ENCODE measurements around the gene MTCL1. TPM values are rescaled to one million over a fixed set of nuclear protein-coding genes. Genes with fewer than 3 reads are reported as not detected.

Gene MTCL1
- total RNA-seq, 4 donors from 2014 or later = 12.3 to 35.9 (median 26.1) TPM

- WGBS, 2 donors (ENCODE audit: low coverage in 1 of 2) = 51 to 56% methylated on average over 2 to 8 of the region's 8 CpGs
- no peak overlapping the region for H3K4me3 ChIP-seq
These were observed 8.3 kb downstream of the MTCL1 start for GRCh38 chr18:8713691-8714090.

GRCh38 chr18:8715599-8715998 is 10.2 kb downstream of the MTCL1 start:
- intact Hi-C loops (cut with DNase I; ENCODE audit: low total_unique reads) = no loop called here
- 70 to 78% methylated on average over 2 to 4 of the region's 4 CpGs for WGBS, 2 donors (ENCODE audit: low coverage in 1 of 2)
- peak overlapping the region in 1 of 4 donors; percentile 9 for H3K27ac ChIP-seq
- no peak for TF ChIP-seq EP300 (IDR thresholded peaks at IDR 0.05; ENCODE audit: low read depth)
- no peak for TF ChIP-seq CTCF (IDR thresholded peaks at IDR 0.05)
- no peak for TF ChIP-seq POLR2AphosphoS5 (IDR thresholded peaks at IDR 0.05)
- TF ChIP-seq POLR2A (IDR thresholded peaks at IDR 0.05) = no peak
- no peaks in the 10 kb centered on the region for H3K9me3 ChIP-seq
- peaks cover 4 to 15% (median 8%) of the 10 kb centered on the region in 4 donors for H3K4me1 ChIP-seq
- peaks cover 67% of the 10 kb centered on the region for H3K27me3 ChIP-seq
- H3K4me3 ChIP-seq = no peak overlapping the region
- in situ Hi-C loops (cut with MboI; ENCODE audit: low pct_ligation_motif_present in 1 of 4, low pct_unique_long_range_greater_than_20kb in 1 of 4, low sequenced_read_pairs in 3 of 4) = no loop called here
- no peak for DNase-seq
- H3K36me3 ChIP-seq = no peaks in the 10 kb centered on the region

More at GRCh38 chr18:8713691-8714090, 8.3 kb downstream of the MTCL1 start:
- peaks cover 0 to 10% (median 4%) of the 10 kb centered on the region in 4 donors for H3K4me1 ChIP-seq
- peaks cover 77% of the 10 kb centered on the region for H3K27me3 ChIP-seq
- no peaks in the 10 kb centered on the region for H3K36me3 ChIP-seq
- DNase-seq = no peak
- intact Hi-C loops (cut with DNase I; ENCODE audit: low total_unique reads) (no loop called here), in situ Hi-C loops (cut with MboI; ENCODE audit: low pct_ligation_motif_present in 1 of 4, low pct_unique_long_range_greater_than_20kb in 1 of 4, low sequenced_read_pairs in 3 of 4) (no loop called here)
- no peaks in the 10 kb centered on the region for H3K9me3 ChIP-seq
- H3K27ac ChIP-seq = peak overlapping the region; percentile 7 to 68 (median 37)
- no peak for TF ChIP-seq EP300 (IDR thresholded peaks at IDR 0.05; ENCODE audit: low read depth)
- TF ChIP-seq POLR2A (IDR thresholded peaks at IDR 0.05) = no peak
- TF ChIP-seq POLR2AphosphoS5 (IDR thresholded peaks at IDR 0.05) = no peak
- TF ChIP-seq CTCF (IDR thresholded peaks at IDR 0.05) = no peak

GRCh38 chr18:8717011-8717770 is 11.8 kb downstream of the MTCL1 start:
- H3K4me3 ChIP-seq = no peak overlapping the region
- peak overlapping the region in 3 of 4 donors; percentile 3 to 31 (median 26) for H3K27ac ChIP-seq
- H3K4me1 ChIP-seq = peaks cover 4 to 15% (median 8%) of the 10 kb centered on the region in 4 donors
- no peak for DNase-seq
- in situ Hi-C loops (cut with MboI; ENCODE audit: low pct_ligation_motif_present in 1 of 4, low pct_unique_long_range_greater_than_20kb in 1 of 4, low sequenced_read_pairs in 3 of 4) (no loop called here), intact Hi-C loops (cut with DNase I; ENCODE audit: low total_unique reads) (no loop called here)
- no peak for TF ChIP-seq POLR2A (IDR thresholded peaks at IDR 0.05)
- no peaks in the 10 kb centered on the region for H3K9me3 ChIP-seq
- H3K36me3 ChIP-seq = no peaks in the 10 kb centered on the region
- H3K27me3 ChIP-seq = peaks cover 69% of the 10 kb centered on the region
- WGBS, 2 donors (ENCODE audit: low coverage in 1 of 2) = 65 to 72% methylated on average over 4 to 13 of the region's 13 CpGs

- H3K27ac ChIP-seq = peak overlapping the region in 2 of 4 donors; percentile 8 to 31
- no peak overlapping the region for H3K4me3 ChIP-seq
- intact Hi-C loops (cut with DNase I; ENCODE audit: low total_unique reads) = no loop called here
- TF ChIP-seq POLR2AphosphoS5 (IDR thresholded peaks at IDR 0.05) = no peak
- no peak for TF ChIP-seq CTCF (IDR thresholded peaks at IDR 0.05)
- TF ChIP-seq POLR2A (IDR thresholded peaks at IDR 0.05) = no peak
- no peak for TF ChIP-seq EP300 (IDR thresholded peaks at IDR 0.05; ENCODE audit: low read depth)
- H3K36me3 ChIP-seq = no peaks in the 10 kb centered on the region
- DNase-seq = no peak
- H3K9me3 ChIP-seq = no peaks in the 10 kb centered on the region
- WGBS, 2 donors (ENCODE audit: low coverage in 1 of 2) = 46 to 54% methylated on average over 14 to 16 of the region's 16 CpGs
- in situ Hi-C loops (cut with MboI; ENCODE audit: low pct_ligation_motif_present in 1 of 4, low pct_unique_long_range_greater_than_20kb in 1 of 4, low sequenced_read_pairs in 3 of 4) = no loop called here
- peaks cover 4 to 17% (median 8%) of the 10 kb centered on the region in 4 donors for H3K4me1 ChIP-seq
- peaks cover 67% of the 10 kb centered on the region for H3K27me3 ChIP-seq
These were observed 13.1 kb downstream of the MTCL1 start for GRCh38 chr18:8718401-8718913.
